ENCODE results near the gene HPGDS. TPM values are rescaled to one million over a fixed set of nuclear protein-coding genes. Genes with fewer than 3 reads are reported as not detected.

The HPGDS gene
- total RNA-seq, 5 donors from 2014 or later (not counting 1 experiment from before 2014, with no cell fraction given) = 0.47 to 1.3 (median 1.2) TPM

- no CpG with 5 or more reads among the region's 2 CpGs for WGBS (ENCODE audit: insufficient coverage)
- H3K36me3 Mint-ChIP-seq = no peaks in the 10 kb centered on the region
- Histone ChIP-seq H3K4me1 (ENCODE audit: control insufficient read depth in 1 of 2, extremely low read depth in 1 of 2, insufficient read depth in 2 of 2, low read length in 2 of 2) (peaks cover 0 to 4% of the 10 kb centered on the region in 2 experiments), H3K4me3 (ENCODE audit: control insufficient read depth in 1 of 2, extremely low read depth in 1 of 2, low read length in 1 of 2) (no peak overlapping the region), H3K9me3 (no peaks in the 10 kb centered on the region), H3K27ac (ENCODE audit: low read length) (no peak overlapping the region), H3K27me3 (replicated peaks in 1 of 2; ENCODE audit: control insufficient read depth in 2 of 2, extremely low read depth in 1 of 2, insufficient read depth in 2 of 2, low read length in 1 of 2) (peaks cover 0 to 4% of the 10 kb centered on the region in 2 experiments), H3K36me3 (ENCODE audit: control insufficient read depth in 2 of 2, extremely low read depth in 1 of 2, insufficient read depth in 1 of 2, low read length in 1 of 2) (no peaks in the 10 kb centered on the region)
- H3K27ac Mint-ChIP-seq = no peak overlapping the region
- CTCF ChIA-PET = no interaction called here
- H3K27me3 Mint-ChIP-seq = peaks cover 0 to 9% of the 10 kb centered on the region in 2 donors
- no peaks in the 10 kb centered on the region for H3K9me3 Mint-ChIP-seq
- no peak for DNase-seq
- H3K4me1 Mint-ChIP-seq = peaks cover 8 to 12% (median 9%) of the 10 kb centered on the region in 3 donors
- POLR2A ChIA-PET = interaction anchor here in 1 of 2 donors (0.6 kb wide), 1 partner anchor 190 kb away, joined by 8 read pairs; no protein-coding TSS in a partner anchor
- no peak for ATAC-seq (replicated peaks in 1 of 4)
- no peak overlapping the region for H3K4me3 Mint-ChIP-seq
Measured at GRCh38 chr4:94352996-94353395, 10.4 kb upstream of the HPGDS start.

DNA sequence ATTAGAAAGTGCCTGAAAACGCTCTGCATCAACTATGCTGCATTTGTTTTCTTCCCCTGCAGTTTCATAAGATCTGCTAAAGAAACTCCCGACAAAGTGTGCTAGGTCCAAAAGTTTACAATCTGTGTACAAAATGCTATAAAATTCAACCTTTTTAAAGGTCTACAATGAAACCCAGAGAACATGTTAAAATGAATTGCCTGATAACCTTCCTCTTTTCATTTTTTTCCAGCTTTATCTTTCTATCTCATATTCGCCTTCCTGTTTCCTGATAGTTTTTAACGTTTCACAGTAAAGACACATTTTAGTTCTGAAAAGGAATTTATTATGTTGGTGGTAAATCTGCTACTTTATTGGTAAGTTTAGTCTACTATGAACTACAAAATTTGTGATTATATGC lies 9.5 kb upstream of the HPGDS start:
- no peaks in the 10 kb centered on the region for H3K36me3 ChIP-seq (ENCODE audit: control insufficient read depth in 2 of 2, extremely low read depth in 1 of 2, insufficient read depth in 1 of 2, low read length in 1 of 2)
- peaks cover 0 to 4% of the 10 kb centered on the region in 2 experiments for H3K4me1 ChIP-seq (ENCODE audit: control insufficient read depth in 1 of 2, extremely low read depth in 1 of 2, insufficient read depth in 2 of 2, low read length in 2 of 2)
- no peak overlapping the region for H3K4me3 Mint-ChIP-seq
- no peak for ATAC-seq (replicated peaks in 1 of 4)
- POLR2A ChIA-PET = no interaction called here
- H3K36me3 Mint-ChIP-seq = no peaks in the 10 kb centered on the region
- H3K4me1 Mint-ChIP-seq = peaks cover 8 to 12% (median 9%) of the 10 kb centered on the region in 3 donors
- no peaks in the 10 kb centered on the region for H3K9me3 ChIP-seq
- H3K27ac Mint-ChIP-seq = no peak overlapping the region
- CTCF ChIA-PET = no interaction called here
- no peak for DNase-seq
- peaks cover 0 to 4% of the 10 kb centered on the region in 2 experiments for H3K27me3 ChIP-seq (replicated peaks in 1 of 2; ENCODE audit: control insufficient read depth in 2 of 2, extremely low read depth in 1 of 2, insufficient read depth in 2 of 2, low read length in 1 of 2)
- peaks cover 0 to 9% of the 10 kb centered on the region in 2 donors for H3K27me3 Mint-ChIP-seq
- H3K4me3 ChIP-seq (ENCODE audit: control insufficient read depth in 1 of 2, extremely low read depth in 1 of 2, low read length in 1 of 2) = no peak overlapping the region
- 39% methylated on average over 2 of the region's 4 CpGs for WGBS (ENCODE audit: insufficient coverage)
- H3K9me3 Mint-ChIP-seq = no peaks in the 10 kb centered on the region
- no peak overlapping the region for H3K27ac ChIP-seq (ENCODE audit: low read length)

DNA sequence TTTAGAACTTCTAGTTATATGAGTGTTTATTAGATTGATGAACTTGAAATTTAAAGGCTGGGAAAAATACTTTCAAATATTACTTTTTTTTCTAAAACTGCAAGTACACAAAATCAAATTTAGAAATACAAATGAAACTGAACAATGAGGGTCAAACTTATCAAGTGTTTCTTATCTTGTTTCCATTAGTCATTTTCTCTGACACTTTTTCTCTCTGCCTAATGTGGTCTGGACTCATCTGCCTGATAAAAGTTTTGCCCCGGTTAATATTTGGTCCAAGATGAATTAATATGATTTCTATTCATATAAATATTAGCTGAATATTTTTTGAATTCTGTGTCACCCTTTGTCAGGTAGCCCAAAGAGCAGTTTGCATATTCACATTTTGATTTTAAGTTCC lies 8.7 kb upstream of the HPGDS start:
- Histone ChIP-seq H3K9me3 (no peaks in the 10 kb centered on the region), H3K27ac (ENCODE audit: low read length) (no peak overlapping the region), H3K27me3 (replicated peaks in 1 of 2; ENCODE audit: control insufficient read depth in 2 of 2, extremely low read depth in 1 of 2, insufficient read depth in 2 of 2, low read length in 1 of 2) (peaks cover 0 to 4% of the 10 kb centered on the region in 2 experiments), H3K4me1 (ENCODE audit: control insufficient read depth in 1 of 2, extremely low read depth in 1 of 2, insufficient read depth in 2 of 2, low read length in 2 of 2) (peaks cover 0 to 4% of the 10 kb centered on the region in 2 experiments), H3K4me3 (ENCODE audit: control insufficient read depth in 1 of 2, extremely low read depth in 1 of 2, low read length in 1 of 2) (no peak overlapping the region), H3K36me3 (ENCODE audit: control insufficient read depth in 2 of 2, extremely low read depth in 1 of 2, insufficient read depth in 1 of 2, low read length in 1 of 2) (no peaks in the 10 kb centered on the region)
- Mint-ChIP-seq H3K4me3 (no peak overlapping the region), H3K9me3 (no peaks in the 10 kb centered on the region), H3K36me3 (no peaks in the 10 kb centered on the region), H3K4me1 (peaks cover 8 to 12% (median 9%) of the 10 kb centered on the region in 3 donors), H3K27ac (no peak overlapping the region), H3K27me3 (peaks cover 0 to 9% of the 10 kb centered on the region in 2 donors)
- ChIA-PET POLR2A (no interaction called here), CTCF (no interaction called here)
- no peak for ATAC-seq (replicated peaks in 1 of 4)
- DNase-seq = no peak
- WGBS (ENCODE audit: insufficient coverage) = no CpG with 5 or more reads among the region's 1 CpG

DNA sequence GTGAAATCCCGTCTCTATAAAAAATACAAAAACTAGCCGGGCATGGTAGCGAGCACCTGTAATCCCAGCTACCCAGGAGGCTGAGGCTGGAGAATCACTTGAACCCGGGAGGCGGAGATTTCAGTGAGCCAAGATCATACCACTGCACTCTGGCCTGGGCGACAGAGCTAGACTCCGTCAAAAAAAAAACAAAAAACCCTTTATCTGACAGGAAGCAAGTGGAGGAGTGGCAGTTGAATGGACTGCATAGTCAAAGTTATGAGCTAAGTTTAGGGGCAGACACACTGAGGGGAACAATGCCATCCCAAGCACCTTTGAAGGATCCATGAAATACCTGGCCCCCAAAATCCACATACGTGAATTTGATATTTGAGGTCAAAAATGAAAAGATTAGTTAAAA lies 7.5 kb upstream of the HPGDS start:
- 100% methylated on average over 3 of the region's 8 CpGs for WGBS (ENCODE audit: insufficient coverage)
- no peak for ATAC-seq (replicated peaks in 1 of 4)

GRCh38 chr4:94349193-94349592 lies 6.6 kb upstream of the HPGDS start:
- H3K9me3 ChIP-seq = no peaks in the 10 kb centered on the region
- no peaks in the 10 kb centered on the region for H3K36me3 Mint-ChIP-seq
- DNase-seq (no peak), ATAC-seq (replicated peaks in 1 of 4) (no peak)
- H3K27ac Mint-ChIP-seq = no peak overlapping the region
- H3K27me3 ChIP-seq (replicated peaks in 1 of 2; ENCODE audit: control insufficient read depth in 2 of 2, extremely low read depth in 1 of 2, insufficient read depth in 2 of 2, low read length in 1 of 2) = peaks cover 0 to 4% of the 10 kb centered on the region in 2 experiments
- peaks cover 8 to 19% (median 9%) of the 10 kb centered on the region in 3 donors for H3K4me1 Mint-ChIP-seq
- no peaks in the 10 kb centered on the region for H3K9me3 Mint-ChIP-seq
- H3K27me3 Mint-ChIP-seq = peaks cover 0 to 9% of the 10 kb centered on the region in 2 donors
- WGBS (ENCODE audit: insufficient coverage) = no CpG with 5 or more reads among the region's 1 CpG
- no peaks in the 10 kb centered on the region for H3K36me3 ChIP-seq (ENCODE audit: control insufficient read depth in 2 of 2, extremely low read depth in 1 of 2, insufficient read depth in 1 of 2, low read length in 1 of 2)
- H3K27ac ChIP-seq (ENCODE audit: low read length) = no peak overlapping the region
- peaks cover 0 to 4% of the 10 kb centered on the region in 2 experiments for H3K4me1 ChIP-seq (ENCODE audit: control insufficient read depth in 1 of 2, extremely low read depth in 1 of 2, insufficient read depth in 2 of 2, low read length in 2 of 2)
- POLR2A ChIA-PET = no interaction called here
- CTCF ChIA-PET = interaction anchor here in 1 of 2 donors (0.6 kb wide), 1 partner anchor 1042 kb away, joined by 3 read pairs; no protein-coding TSS in a partner anchor
- no peak overlapping the region for H3K4me3 ChIP-seq (ENCODE audit: control insufficient read depth in 1 of 2, extremely low read depth in 1 of 2, low read length in 1 of 2)
- no peak overlapping the region for H3K4me3 Mint-ChIP-seq

More for the DNA sequence above, 7.5 kb upstream of the HPGDS start:
- H3K27ac Mint-ChIP-seq = no peak overlapping the region
- Histone ChIP-seq H3K4me1 (ENCODE audit: control insufficient read depth in 1 of 2, extremely low read depth in 1 of 2, insufficient read depth in 2 of 2, low read length in 2 of 2) (peaks cover 0 to 4% of the 10 kb centered on the region in 2 experiments), H3K27ac (ENCODE audit: low read length) (no peak overlapping the region), H3K9me3 (no peaks in the 10 kb centered on the region), H3K27me3 (replicated peaks in 1 of 2; ENCODE audit: control insufficient read depth in 2 of 2, extremely low read depth in 1 of 2, insufficient read depth in 2 of 2, low read length in 1 of 2) (peaks cover 0 to 4% of the 10 kb centered on the region in 2 experiments), H3K36me3 (ENCODE audit: control insufficient read depth in 2 of 2, extremely low read depth in 1 of 2, insufficient read depth in 1 of 2, low read length in 1 of 2) (no peaks in the 10 kb centered on the region), H3K4me3 (ENCODE audit: control insufficient read depth in 1 of 2, extremely low read depth in 1 of 2, low read length in 1 of 2) (no peak overlapping the region)
- peaks cover 8 to 12% (median 9%) of the 10 kb centered on the region in 3 donors for H3K4me1 Mint-ChIP-seq
- H3K36me3 Mint-ChIP-seq = no peaks in the 10 kb centered on the region
- CTCF ChIA-PET = interaction anchor here in 1 of 2 donors (0.6 kb wide), 1 partner anchor 1041 kb away, joined by 3 read pairs; no protein-coding TSS in a partner anchor
- peaks cover 0 to 9% of the 10 kb centered on the region in 2 donors for H3K27me3 Mint-ChIP-seq
- no peak overlapping the region for H3K4me3 Mint-ChIP-seq
- no peak for DNase-seq
- no peaks in the 10 kb centered on the region for H3K9me3 Mint-ChIP-seq
- POLR2A ChIA-PET = no interaction called here

GRCh38 chr4:94348666-94349065 lies 6.0 kb upstream of the HPGDS start:
- no peak for DNase-seq
- H3K27me3 Mint-ChIP-seq = peaks cover 0 to 9% of the 10 kb centered on the region in 2 donors
- Histone ChIP-seq H3K36me3 (ENCODE audit: control insufficient read depth in 2 of 2, extremely low read depth in 1 of 2, insufficient read depth in 1 of 2, low read length in 1 of 2) (no peaks in the 10 kb centered on the region), H3K27me3 (replicated peaks in 1 of 2; ENCODE audit: control insufficient read depth in 2 of 2, extremely low read depth in 1 of 2, insufficient read depth in 2 of 2, low read length in 1 of 2) (peaks cover 0 to 4% of the 10 kb centered on the region in 2 experiments), H3K27ac (ENCODE audit: low read length) (no peak overlapping the region), H3K4me3 (ENCODE audit: control insufficient read depth in 1 of 2, extremely low read depth in 1 of 2, low read length in 1 of 2) (no peak overlapping the region), H3K9me3 (no peaks in the 10 kb centered on the region), H3K4me1 (ENCODE audit: control insufficient read depth in 1 of 2, extremely low read depth in 1 of 2, insufficient read depth in 2 of 2, low read length in 2 of 2) (peaks cover 0 to 4% of the 10 kb centered on the region in 2 experiments)
- no peaks in the 10 kb centered on the region for H3K9me3 Mint-ChIP-seq
- no CpG with 5 or more reads among the region's 3 CpGs for WGBS (ENCODE audit: insufficient coverage)
- ChIA-PET POLR2A (interaction anchor here in 1 of 2 donors (0.6 kb wide), 1 partner anchor 1658 kb away, joined by 3 read pairs; no protein-coding TSS in a partner anchor), CTCF (no interaction called here)
- peaks cover 8 to 19% (median 9%) of the 10 kb centered on the region in 3 donors for H3K4me1 Mint-ChIP-seq
- no peaks in the 10 kb centered on the region for H3K36me3 Mint-ChIP-seq
- H3K27ac Mint-ChIP-seq = no peak overlapping the region
- no peak overlapping the region for H3K4me3 Mint-ChIP-seq
- no peak for ATAC-seq (replicated peaks in 1 of 4)

Measured in T-cell (primary cell).